H1 (cell line): Measurements from ENCODE around the gene ARHGEF12. TPM values are rescaled to one million over a fixed set of nuclear protein-coding genes. Genes with fewer than 3 reads are reported as not detected.

Experiments
- CTCF ChIA-PET: fragments of 300-600 bp; sonication (Branson Sonifier 250); formaldehyde crosslinking; loops from one replicate; lab custom pipeline; 2021; ENCODE audit not compliant: partially characterized antibody; lab: Charles Lee
- POLR2A ChIA-PET: fragments of 300-600 bp; sonication (Branson Sonifier 250); formaldehyde crosslinking; loops from one replicate; lab custom pipeline; 2021; ENCODE audit warnings: inconsistent platforms; ENCODE audit not compliant: partially characterized antibody; lab: Charles Lee
- DNase-seq, 2 experiments: peaks; one replicate each; pipeline versions ENCODE4 v3.0.0 to v3.0.0-alpha.2; 2010 to 2022; ENCODE audit warnings: low spot score in 2 of 2, low read depth in 1 of 2, mixed read lengths in 1 of 2
- FAIRE-seq: peaks from 2 replicates; lab custom pipeline; 2011; peaks lifted over from hg19 to GRCh38; lab: Jason Lieb, UNC
- H2AFZ ChIP-seq: 2 replicates; pipeline ENCODE4 v1.8.1; 2012; ENCODE audit warnings: low read length, inconsistent platforms
- H2AK5ac ChIP-seq: 2 replicates; pipeline ENCODE4 v1.6.1; 2013; ENCODE audit warnings: low read depth, low read length
- H2BK120ac ChIP-seq: replicated peaks from 2 replicates; pipeline ENCODE3; 2013; ENCODE audit warnings: low read depth, low read length, inconsistent platforms
- H2BK12ac ChIP-seq: 2 replicates; pipeline ENCODE4 v1.6.1; 2013; ENCODE audit warnings: low read depth, low read length
- H2BK15ac ChIP-seq: 2 replicates; pipeline ENCODE4 v1.6.1; 2013; ENCODE audit warnings: low read length
- H2BK20ac ChIP-seq: 2 replicates; pipeline ENCODE4 v1.6.1; 2013; ENCODE audit warnings: low read length
- H2BK5ac ChIP-seq: 2 replicates; pipeline ENCODE4 v1.6.1; 2013; ENCODE audit warnings: low read depth, low read length
- H3K14ac ChIP-seq: 2 replicates; pipeline ENCODE4 v1.6.1; 2013; ENCODE audit warnings: inconsistent platforms; ENCODE audit not compliant: insufficient read length
- H3K18ac ChIP-seq: 2 replicates; pipeline ENCODE4 v1.6.1; 2013; ENCODE audit warnings: low read length; ENCODE audit errors: extremely low read depth
- H3K23ac ChIP-seq: 2 replicates; pipeline ENCODE4 v1.6.1; 2013; ENCODE audit warnings: inconsistent platforms; ENCODE audit not compliant: insufficient read length
- H3K23me2 ChIP-seq: 2 replicates; pipeline ENCODE4 v1.6.1; 2013; ENCODE audit warnings: low read depth, low read length
- H3K27ac ChIP-seq: 2 replicates; pipeline ENCODE4 v1.6.1; 2011; ENCODE audit warnings: low read depth, low read length, inconsistent platforms
- H3K27me3 ChIP-seq, 4 experiments: replicated peaks in 1 of 4; 1 replicate in 1 of 4; 2 replicates in 3 of 4; pipeline versions ENCODE4 v1.6.1 to v1.8.1; 2011 to 2013; ENCODE audit warnings: low read length in 3 of 4, mild to moderate bottlenecking in 3 of 4, inconsistent platforms in 2 of 4, mixed read lengths in 2 of 4, moderate library complexity in 1 of 4; ENCODE audit not compliant: control insufficient read depth in 3 of 4, insufficient read depth in 3 of 4; ENCODE audit errors: extremely low read depth in 1 of 4
- H3K36me3 ChIP-seq, 4 experiments: 2 replicates each; pipeline versions ENCODE4 v1.6.1 to v1.8.1; 2011 to 2013; ENCODE audit warnings: mild to moderate bottlenecking in 4 of 4, low read length in 3 of 4, moderate library complexity in 2 of 4, control low read depth in 1 of 4, inconsistent platforms in 1 of 4; ENCODE audit not compliant: insufficient read depth in 4 of 4, control insufficient read depth in 2 of 4
- H3K4ac ChIP-seq: replicated peaks from 2 replicates; pipeline ENCODE3; 2013; ENCODE audit warnings: low read length, low read depth, mixed read lengths, inconsistent platforms; ENCODE audit not compliant: insufficient read length
- H3K4me1 ChIP-seq, 4 experiments: replicated peaks in 1 of 4; 1 replicate in 1 of 4; 2 replicates in 3 of 4; pipeline versions ENCODE4 v1.6.1 to v1.8.1; 2011 to 2013; ENCODE audit warnings: low read length in 3 of 4, inconsistent platforms in 2 of 4, mixed read lengths in 1 of 4; ENCODE audit not compliant: insufficient read depth in 4 of 4, control insufficient read depth in 3 of 4
- H3K4me2 ChIP-seq, 2 experiments: 2 replicates each; pipeline versions ENCODE4 v1.6.1 to v1.8.1; 2011 to 2013; ENCODE audit warnings: low read depth in 2 of 2, low read length in 2 of 2, control low read depth in 1 of 2, inconsistent platforms in 1 of 2, mild to moderate bottlenecking in 1 of 2; ENCODE audit not compliant: insufficient read depth in 1 of 2
- H3K4me3 ChIP-seq, 4 experiments: fragments of 200-600, 300-600 bp in 1 of 4; sonication (generic), shearing (Covaris generic), sonication (Bioruptor Twin) in 1 of 4; 2 replicates each; pipeline versions ENCODE4 v1.5.1 to v1.8.1; 2011 to 2016; ENCODE audit warnings: low read length in 4 of 4, low read depth in 3 of 4, control low read depth in 2 of 4, inconsistent platforms in 2 of 4, mild to moderate bottlenecking in 2 of 4, mixed read lengths in 1 of 4, moderate library complexity in 1 of 4; ENCODE audit not compliant: insufficient read depth in 2 of 4; ENCODE audit errors: extremely low read depth in 1 of 4
- H3K56ac ChIP-seq: replicated peaks from 2 replicates; pipeline ENCODE3; 2013; ENCODE audit warnings: low read depth, mild to moderate bottlenecking, mixed read lengths, low read length, inconsistent platforms; ENCODE audit not compliant: insufficient read length
- H3K79me1 ChIP-seq: 2 replicates; pipeline ENCODE4 v1.6.1; 2013; ENCODE audit warnings: low read depth, low read length, control low read depth
- H3K79me2 ChIP-seq, 2 experiments: 2 replicates each; pipeline versions ENCODE4 v1.6.1 to v1.8.1; 2012 to 2013; ENCODE audit warnings: low read length in 2 of 2, mild to moderate bottlenecking in 2 of 2, inconsistent platforms in 1 of 2; ENCODE audit not compliant: insufficient read depth in 2 of 2, control insufficient read depth in 1 of 2
- H3K9ac ChIP-seq, 4 experiments: replicated peaks in 1 of 4; 1 replicate in 1 of 4; 2 replicates in 3 of 4; pipeline versions ENCODE4 v1.6.1 to v1.8.1; 2011 to 2013; ENCODE audit warnings: low read depth in 3 of 4, low read length in 3 of 4, control low read depth in 2 of 4, mild to moderate bottlenecking in 2 of 4, moderate library complexity in 2 of 4, inconsistent platforms in 1 of 4; ENCODE audit errors: extremely low read depth in 1 of 4
- H3K9me3 ChIP-seq, 2 experiments: 2 replicates each; pipeline versions ENCODE4 v1.6.1 to v1.8.1; 2012 to 2013; ENCODE audit warnings: mild to moderate bottlenecking in 2 of 2, moderate library complexity in 2 of 2, control low read depth in 1 of 2, inconsistent platforms in 1 of 2, low read depth in 1 of 2, low read length in 1 of 2, mixed read lengths in 1 of 2; ENCODE audit not compliant: insufficient read depth in 2 of 2
- H4K20me1 ChIP-seq, 2 experiments: replicated peaks in 1 of 2; 2 replicates each; pipeline versions ENCODE3 to v1.8.1; 2011 to 2013; ENCODE audit warnings: inconsistent platforms in 2 of 2, low read length in 2 of 2, mild to moderate bottlenecking in 1 of 2; ENCODE audit not compliant: insufficient read depth in 2 of 2, control insufficient read depth in 1 of 2
- H4K5ac ChIP-seq: 2 replicates; pipeline ENCODE4 v1.6.1; 2013; ENCODE audit warnings: low read length, low read depth, mixed read lengths, inconsistent platforms; ENCODE audit not compliant: insufficient read length
- H4K8ac ChIP-seq: 2 replicates; pipeline ENCODE4 v1.8.0; 2013; ENCODE audit warnings: mild to moderate bottlenecking, moderate library complexity, low read length, inconsistent platforms; ENCODE audit not compliant: insufficient read depth; ENCODE audit errors: extremely low read depth
- H4K91ac ChIP-seq: replicated peaks from 2 replicates; pipeline ENCODE3; 2013; ENCODE audit warnings: low read length, mixed read lengths, inconsistent platforms; ENCODE audit not compliant: insufficient read length
- BRCA1 ChIP-seq: IDR thresholded peaks from 2 replicates; pipeline ENCODE4 v1.6.1; 2012; ENCODE audit warnings: low read depth, low read length, improper control_type of control experiment
- CEBPB ChIP-seq: IDR thresholded peaks from 2 replicates; pipeline ENCODE4 v1.6.1; 2012; ENCODE audit warnings: low read depth, low read length
- CTBP2 ChIP-seq: IDR thresholded peaks from 2 replicates; pipeline ENCODE4 v1.7.0; 2011; ENCODE audit warnings: borderline replicate concordance, mild to moderate bottlenecking, moderate library complexity, mixed read lengths, low read length; ENCODE audit not compliant: insufficient read depth, insufficient read length
- FOSL1 ChIP-seq: IDR thresholded peaks from 2 replicates; pipeline ENCODE4 v1.6.1; 2011; ENCODE audit warnings: mild to moderate bottlenecking, low read depth, low read length, moderate library complexity; ENCODE audit not compliant: insufficient read depth
- GTF2F1 ChIP-seq: IDR thresholded peaks from 2 replicates; pipeline ENCODE4 v1.6.1; 2012; ENCODE audit warnings: low read depth, low read length, improper control_type of control experiment, borderline replicate concordance
- PHF8 ChIP-seq: fragments of 200-600 bp; sonication (generic); conservative IDR thresholded peaks from 2 replicates; pipeline ENCODE4 v1.7.1; 2012; ENCODE audit warnings: low read depth, mild to moderate bottlenecking, inconsistent platforms, low read length, moderate library complexity
- SIX5 ChIP-seq: IDR thresholded peaks from 2 replicates; pipeline ENCODE4 v1.6.1; 2011; ENCODE audit warnings: mild to moderate bottlenecking, low read depth, low read length
- WGBS, 2 experiments: shearing (Covaris generic) in 1 of 2; methylation state at CpG; one replicate each; pipeline versions ENCODE4 v1.1.6 to v1.1.7; 2013 to 2015; ENCODE audit warnings: low lambda C conversion rate in 2 of 2, mixed read lengths in 2 of 2, inconsistent platforms in 1 of 2, low coverage in 1 of 2, missing lambda C conversion rate in 1 of 2; ENCODE audit not compliant: insufficient replicate concordance in 2 of 2, insufficient coverage in 1 of 2, insufficient read length in 1 of 2; ENCODE audit errors: extremely low coverage in 1 of 2, missing lambda C conversion rate in 1 of 2; 5-methylcytosine and 5-hydroxymethylcytosine counted together
- polyA plus RNA-seq, 7 experiments: library from polyadenylated mRNA; depleted of rRNA in 3 of 7; stranded (reverse) in 5 of 7; unstranded in 2 of 7; fragments of >200 nt in 5 of 7; fragments of 200-250 nt in 2 of 7; gene quantifications; 1 replicate in 5 of 7; 2 replicates in 1 of 7; 4 replicates in 1 of 7; pipeline versions ENCODE4 v1.2.1 to v1.2.3, GENCODE V29; 2011 to 2013; ENCODE audit warnings: missing spikeins in 2 of 7, mixed read lengths in 2 of 7
- total RNA-seq: library from RNA; stranded (reverse); fragmentation: NEBNext Ultra II Directional; extraction: Animal tissue kit (Norgen Biotek cat#: 25700); gene quantifications from 2 replicates; pipeline ENCODE4 v1.2.1, GENCODE V29; 2021
- TF ChIP-seq, protein P1 (sequence below): IDR thresholded peaks from 2 replicates; pipeline ENCODE4 v1.6.1; 2011; ENCODE audit warnings: low read depth, mild to moderate bottlenecking, low read length; ENCODE audit not compliant: insufficient read depth
- TF ChIP-seq, protein P2 (sequence below): IDR thresholded peaks from 2 replicates; pipeline ENCODE4 v1.6.1; 2012; ENCODE audit warnings: inconsistent platforms

The ARHGEF12 gene
- total and polyA plus RNA-seq, 2 of the 8 experiments (the other 6 are each of a cell fraction or from before 2014, with no cell fraction given) = 5.1 to 33.7 TPM

DNA sequence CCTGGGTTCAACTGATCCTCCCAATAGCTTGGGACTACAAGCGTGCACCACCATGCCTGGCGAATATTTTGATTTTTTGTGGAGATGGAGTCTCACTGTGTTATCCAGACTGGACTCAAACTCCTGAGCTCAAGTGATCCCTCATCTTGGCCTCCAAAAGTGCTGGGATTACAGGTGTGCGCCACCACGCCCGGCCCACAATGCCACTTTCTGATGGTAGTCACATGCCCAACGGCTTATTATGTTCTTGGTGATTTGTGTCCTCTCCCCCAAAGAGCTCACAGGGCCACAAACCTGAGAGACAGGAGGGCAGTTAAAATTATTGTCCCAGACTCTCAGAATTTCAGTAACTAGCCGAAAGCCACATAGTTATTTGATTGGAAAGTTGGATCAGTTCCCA lies 185.0 kb downstream of the ARHGEF12 start:
- H3K14ac ChIP-seq = no peak overlapping the region
- no peak overlapping the region for H2BK15ac ChIP-seq
- no peak overlapping the region for H3K4me3 ChIP-seq
- H3K56ac ChIP-seq = no peak overlapping the region
- H3K9ac ChIP-seq = no peak overlapping the region
- H3K9me3 ChIP-seq = no peaks in the 10 kb centered on the region
- ChIA-PET CTCF (interaction anchor here (0.6 to 2.7 kb wide), 9 partner anchors 10 to 195 kb away, joined by 3 to 6 read pairs (median 4); partner anchors contain the start of gene GRIK4), POLR2A (interaction anchor here (0.9 kb wide), 1 partner anchor 282 kb away, joined by 3 read pairs; no protein-coding TSS in a partner anchor)
- H4K91ac ChIP-seq = no peak overlapping the region
- H3K23ac ChIP-seq = no peak overlapping the region
- no peak for DNase-seq
- H4K20me1 ChIP-seq = no peaks in the 10 kb centered on the region
- 90% methylated on average over 7 of the region's 7 CpGs; no CpG with 5 or more reads in 1 of the 2 experiments for WGBS, 2 experiments
- no peak overlapping the region for H3K4me2 ChIP-seq
- no peaks in the 10 kb centered on the region for H3K36me3 ChIP-seq
- no peak overlapping the region for H3K4ac ChIP-seq
- no peak overlapping the region for H3K27ac ChIP-seq
- no peak overlapping the region for H2BK12ac ChIP-seq
- H3K79me1 ChIP-seq = no peaks in the 10 kb centered on the region
- H2AFZ ChIP-seq = no peak overlapping the region
- H3K4me1 ChIP-seq = peaks cover 3 to 31% (median 17%) of the 10 kb centered on the region in 4 experiments
- no peak overlapping the region for H2AK5ac ChIP-seq
- no peaks in the 10 kb centered on the region; a peak in 1 of 7 replicates for H3K27me3 ChIP-seq
- no peak for FAIRE-seq
- H3K79me2 ChIP-seq = no peaks in the 10 kb centered on the region
- no peak overlapping the region for H2BK20ac ChIP-seq
- no peak overlapping the region for H2BK5ac ChIP-seq
- no peak overlapping the region for H2BK120ac ChIP-seq
- no peak overlapping the region for H3K18ac ChIP-seq
- H4K5ac ChIP-seq = no peak overlapping the region
- no peaks in the 10 kb centered on the region for H3K23me2 ChIP-seq
- no peak overlapping the region for H4K8ac ChIP-seq
- no peak for TF ChIP-seq GTF2F1
- TF ChIP-seq, protein P1, sequence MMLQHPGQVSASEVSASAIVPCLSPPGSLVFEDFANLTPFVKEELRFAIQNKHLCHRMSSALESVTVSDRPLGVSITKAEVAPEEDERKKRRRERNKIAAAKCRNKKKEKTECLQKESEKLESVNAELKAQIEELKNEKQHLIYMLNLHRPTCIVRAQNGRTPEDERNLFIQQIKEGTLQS = no peak
- TF ChIP-seq, protein P2, sequence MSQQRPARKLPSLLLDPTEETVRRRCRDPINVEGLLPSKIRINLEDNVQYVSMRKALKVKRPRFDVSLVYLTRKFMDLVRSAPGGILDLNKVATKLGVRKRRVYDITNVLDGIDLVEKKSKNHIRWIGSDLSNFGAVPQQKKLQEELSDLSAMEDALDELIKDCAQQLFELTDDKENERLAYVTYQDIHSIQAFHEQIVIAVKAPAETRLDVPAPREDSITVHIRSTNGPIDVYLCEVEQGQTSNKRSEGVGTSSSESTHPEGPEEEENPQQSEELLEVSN = no peak
- no peak for TF ChIP-seq PHF8
- no peak for TF ChIP-seq CEBPB
- TF ChIP-seq BRCA1 = no peak
- TF ChIP-seq CTBP2 = no peak
- TF ChIP-seq FOSL1 = no peak
- no peak for TF ChIP-seq SIX5
